Activated CD8-positive, alpha-beta T cell treated with anti-CD3 and anti-CD28 coated beads for 36 hours (primary cell): Measurements from ENCODE around the gene INPP5A. TPM values are rescaled to one million over a fixed set of nuclear protein-coding genes. Genes with fewer than 3 reads are reported as not detected.

Source experiments
- ATAC-seq: fragments of 200-7000 bp; cut with Tn5 transposase; one replicate; pipeline ENCODE4 v1.10.0; 2021; ENCODE audit warnings: mild to moderate bottlenecking, moderate library complexity
- CTCF ChIA-PET: fragments of 350-600 bp; sonication (Branson Sonifier 250); formaldehyde crosslinking; loops from one replicate; lab custom pipeline; 2021; ENCODE audit warnings: antibody characterized with exemption; lab: Charles Lee
- POLR2A ChIA-PET: fragments of 350-600 bp; sonication (Branson Sonifier 250); formaldehyde crosslinking; loops from one replicate; lab custom pipeline; 2021; ENCODE audit warnings: antibody characterized with exemption; lab: Charles Lee
- DNase-seq: peaks from one replicate; pipeline ENCODE4 v3.0.0-alpha.2; 2020
- H3K27ac Mint-ChIP-seq: one replicate; pipeline ENCODE4 v1.8.0; 2021; ENCODE audit warnings: mild to moderate bottlenecking, mixed read lengths
- H3K27me3 Mint-ChIP-seq: one replicate; pipeline ENCODE4 v1.8.0; 2021; ENCODE audit warnings: mixed read lengths
- H3K36me3 Mint-ChIP-seq: one replicate; pipeline ENCODE4 v1.8.0; 2021; ENCODE audit warnings: low read depth, mixed read lengths
- H3K4me1 Mint-ChIP-seq: one replicate; pipeline ENCODE4 v1.8.0; 2021; ENCODE audit warnings: low read depth, mixed read lengths
- H3K4me3 Mint-ChIP-seq: one replicate; pipeline ENCODE4 v1.8.0; 2021; ENCODE audit warnings: mild to moderate bottlenecking, moderate library complexity, mixed read lengths
- H3K9me3 Mint-ChIP-seq: one replicate; pipeline ENCODE4 v1.8.0; 2021; ENCODE audit warnings: mixed read lengths
- intact Hi-C: fragments of 100-400 bp; cut with micrococcal nuclease; formaldehyde crosslinking; loops from one replicate; pipeline ENCODE4 v1.10.0; 2022
- total RNA-seq, 2 experiments: library from RNA; stranded (reverse); gene quantifications; one replicate each; pipeline ENCODE4 v1.2.3, GENCODE V29; 2021
- TF ChIP-seq, protein P1 (sequence below): fragments of 200-600 bp; IDR thresholded peaks from one replicate; pipeline ENCODE4 v1.8.0; 2022; ENCODE audit warnings: antibody characterized with exemption, mild to moderate bottlenecking

INPP5A gene
- total RNA-seq, 2 experiments from 2014 or later: 9.6 to 10.4 TPM

DNA sequence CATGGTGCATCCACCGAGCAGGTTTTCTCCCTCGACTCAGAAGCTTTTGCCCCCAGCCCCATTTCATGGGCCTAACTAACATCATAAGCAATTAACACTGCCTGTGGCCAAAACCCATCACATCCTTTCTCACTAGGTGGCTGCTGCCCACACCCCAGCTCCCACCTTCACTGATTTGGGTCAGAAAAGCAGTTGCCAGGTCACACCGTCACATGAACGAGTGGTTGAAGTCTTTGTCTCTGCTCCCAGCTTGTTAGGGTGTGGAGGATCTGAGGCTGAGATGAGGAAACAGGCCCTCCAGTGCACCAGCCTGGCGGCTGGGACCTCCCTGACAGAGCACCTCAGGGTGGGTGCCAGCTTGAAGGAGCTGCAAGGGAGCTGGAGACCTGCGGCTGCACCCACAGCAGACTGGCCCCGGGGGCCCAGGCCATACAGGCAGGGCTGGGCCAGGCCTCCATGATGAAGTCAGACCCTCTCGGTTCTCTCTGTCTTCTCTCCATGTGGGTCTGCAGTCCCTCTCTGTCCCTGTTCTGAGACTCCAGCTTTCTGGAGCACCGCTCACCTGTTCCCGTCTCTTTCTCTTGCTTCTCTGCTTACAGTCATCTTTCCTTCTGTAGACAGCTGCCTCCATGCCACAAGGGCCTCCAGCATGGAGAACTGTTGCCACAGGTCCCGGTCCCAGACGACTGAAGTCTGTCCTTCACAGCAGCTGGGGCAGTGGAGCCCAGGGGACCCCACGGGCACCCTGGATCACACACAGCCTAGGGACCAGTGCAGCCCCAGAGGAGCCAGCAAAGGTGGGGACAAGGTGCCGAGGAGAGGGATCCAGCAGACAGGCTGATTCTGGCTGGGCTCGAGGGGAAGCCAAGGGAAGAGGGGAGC lies 13.8 kb upstream of the INPP5A start:
- Mint-ChIP-seq H3K36me3 (no peaks in the 10 kb centered on the region), H3K4me3 (no peak overlapping the region), H3K4me1 (no peaks in the 10 kb centered on the region), H3K9me3 (peaks cover 4% of the 10 kb centered on the region), H3K27ac (no peak overlapping the region), H3K27me3 (peaks cover 7% of the 10 kb centered on the region)
- ATAC-seq (no peak), DNase-seq (no peak)
- intact Hi-C loops: no loop called here
- ChIA-PET CTCF (no interaction called here), POLR2A (interaction anchor here (1.2 kb wide), 1 partner anchor 13 kb away, joined by 3 read pairs; no protein-coding TSS in a partner anchor)
- TF ChIP-seq, protein P1, sequence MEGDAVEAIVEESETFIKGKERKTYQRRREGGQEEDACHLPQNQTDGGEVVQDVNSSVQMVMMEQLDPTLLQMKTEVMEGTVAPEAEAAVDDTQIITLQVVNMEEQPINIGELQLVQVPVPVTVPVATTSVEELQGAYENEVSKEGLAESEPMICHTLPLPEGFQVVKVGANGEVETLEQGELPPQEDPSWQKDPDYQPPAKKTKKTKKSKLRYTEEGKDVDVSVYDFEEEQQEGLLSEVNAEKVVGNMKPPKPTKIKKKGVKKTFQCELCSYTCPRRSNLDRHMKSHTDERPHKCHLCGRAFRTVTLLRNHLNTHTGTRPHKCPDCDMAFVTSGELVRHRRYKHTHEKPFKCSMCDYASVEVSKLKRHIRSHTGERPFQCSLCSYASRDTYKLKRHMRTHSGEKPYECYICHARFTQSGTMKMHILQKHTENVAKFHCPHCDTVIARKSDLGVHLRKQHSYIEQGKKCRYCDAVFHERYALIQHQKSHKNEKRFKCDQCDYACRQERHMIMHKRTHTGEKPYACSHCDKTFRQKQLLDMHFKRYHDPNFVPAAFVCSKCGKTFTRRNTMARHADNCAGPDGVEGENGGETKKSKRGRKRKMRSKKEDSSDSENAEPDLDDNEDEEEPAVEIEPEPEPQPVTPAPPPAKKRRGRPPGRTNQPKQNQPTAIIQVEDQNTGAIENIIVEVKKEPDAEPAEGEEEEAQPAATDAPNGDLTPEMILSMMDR: no peak

DNA sequence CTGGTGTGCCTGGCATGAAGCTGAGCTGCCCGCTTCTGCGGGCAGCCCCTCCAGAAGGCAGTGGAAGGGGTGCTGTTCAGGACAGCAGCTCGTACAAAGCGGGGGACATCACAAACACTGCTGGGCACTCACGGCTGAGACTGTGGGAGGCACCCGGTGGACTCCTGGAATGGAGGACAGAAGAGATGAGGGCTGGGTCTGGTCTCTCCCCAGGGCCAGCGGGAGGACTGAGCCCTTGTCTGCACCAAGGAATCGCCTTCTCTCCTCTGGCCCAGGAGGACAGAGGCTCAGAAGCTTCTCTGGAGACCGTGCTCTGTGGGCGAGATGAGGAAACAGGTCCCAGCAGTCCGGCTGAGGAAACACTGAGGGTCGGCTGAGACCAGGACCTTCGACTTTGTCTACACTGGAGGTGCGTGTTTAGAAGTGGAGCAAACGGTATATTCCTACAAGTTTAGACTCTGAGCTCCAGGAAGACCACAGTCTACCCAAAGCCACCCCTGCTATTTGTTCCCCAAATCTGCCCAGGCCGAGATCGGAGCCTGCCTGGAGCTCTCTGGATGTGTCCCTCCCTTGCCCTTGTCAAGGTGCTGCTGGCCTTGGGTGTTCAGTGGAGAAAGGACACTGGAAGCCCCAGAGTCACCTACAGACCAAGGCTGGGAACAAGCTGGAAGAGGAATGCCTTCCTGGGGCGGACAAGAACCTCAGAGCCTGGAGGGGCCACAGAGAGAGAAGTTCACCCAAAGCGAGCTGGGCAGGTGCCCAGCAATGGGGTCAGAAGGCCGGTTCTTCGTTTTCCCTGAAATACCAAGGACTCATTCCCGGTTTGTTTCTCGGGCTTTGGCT lies 12.9 kb upstream of the INPP5A start:
- Mint-ChIP-seq H3K4me1 (no peaks in the 10 kb centered on the region), H3K27me3 (peaks cover 9% of the 10 kb centered on the region), H3K9me3 (peaks cover 6% of the 10 kb centered on the region), H3K4me3 (no peak overlapping the region), H3K27ac (no peak overlapping the region), H3K36me3 (no peaks in the 10 kb centered on the region)
- no peak for DNase-seq
- TF ChIP-seq, protein P1: no peak
- ChIA-PET CTCF (no interaction called here), POLR2A (interaction anchor here (1.2 kb wide), 1 partner anchor 12 kb away, joined by 3 read pairs; no protein-coding TSS in a partner anchor)
- intact Hi-C loops: no loop called here
- ATAC-seq: no peak

DNA sequence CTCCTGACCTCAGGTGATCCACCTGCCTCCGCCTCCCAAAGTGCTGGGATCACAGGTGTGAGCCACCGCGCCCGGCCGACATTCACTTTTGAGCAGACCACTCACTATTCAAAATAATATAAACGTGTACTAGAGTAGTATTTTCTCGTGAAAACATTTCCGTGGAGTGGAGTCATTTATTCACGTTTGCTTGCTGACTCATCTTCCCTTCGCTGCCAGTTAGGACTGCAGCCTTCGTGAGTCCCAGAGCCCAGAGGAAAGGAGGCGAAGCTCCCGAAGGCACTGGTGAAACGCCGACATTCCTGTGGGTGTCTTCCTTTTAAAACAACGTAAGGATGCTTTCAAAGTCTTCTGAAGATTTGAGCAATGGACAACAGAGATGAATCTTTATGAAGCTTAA lies 10.9 kb upstream of the INPP5A start:
- no peak for ATAC-seq
- TF ChIP-seq, protein P1: no peak
- no peaks in the 10 kb centered on the region for H3K4me1 Mint-ChIP-seq
- H3K4me3 Mint-ChIP-seq: no peak overlapping the region
- peaks cover 10% of the 10 kb centered on the region for H3K9me3 Mint-ChIP-seq
- peaks cover 12% of the 10 kb centered on the region for H3K27me3 Mint-ChIP-seq
- H3K36me3 Mint-ChIP-seq: no peaks in the 10 kb centered on the region
- H3K27ac Mint-ChIP-seq: no peak overlapping the region
- DNase-seq: no peak
- intact Hi-C loops: no loop called here
- POLR2A ChIA-PET: no interaction called here
- CTCF ChIA-PET: no interaction called here

DNA sequence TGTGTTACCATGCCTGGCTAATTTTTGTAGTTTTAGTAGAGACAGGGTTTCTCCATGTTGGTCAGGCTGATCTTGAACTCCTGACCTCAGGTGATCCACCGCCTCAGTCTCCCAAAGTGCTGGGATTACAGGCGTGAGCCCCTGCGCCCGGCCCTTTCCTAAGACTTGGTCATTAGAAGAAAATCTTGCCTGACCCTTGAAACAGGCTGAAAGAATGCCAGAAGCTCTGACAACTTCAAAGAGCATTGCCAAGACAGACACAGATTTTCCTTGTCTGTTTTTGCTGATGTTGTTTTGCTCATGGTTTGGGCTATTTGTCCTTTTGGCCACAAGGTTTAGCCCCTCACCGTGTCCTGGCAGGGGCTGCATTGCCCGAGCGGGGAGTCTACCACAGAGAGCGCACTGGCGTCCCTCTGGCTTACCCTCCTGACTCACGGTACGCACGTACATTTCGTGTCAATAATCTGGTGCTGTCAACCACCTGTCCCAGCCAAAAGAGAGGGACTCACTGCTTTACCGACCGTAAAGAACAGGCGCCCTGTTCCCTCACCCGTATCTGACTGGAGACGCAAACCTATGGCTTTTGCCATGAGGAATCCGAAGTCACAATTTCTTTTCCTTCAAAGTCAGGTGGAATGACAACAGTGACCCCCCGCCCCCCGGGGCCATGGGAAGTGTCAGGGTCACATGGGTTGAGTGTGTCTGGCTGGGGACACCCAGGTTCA lies 10.1 kb upstream of the INPP5A start:
- Mint-ChIP-seq H3K36me3 (peaks cover 3% of the 10 kb centered on the region), H3K27me3 (peaks cover 12% of the 10 kb centered on the region), H3K9me3 (peaks cover 13% of the 10 kb centered on the region), H3K4me1 (no peaks in the 10 kb centered on the region), H3K27ac (no peak overlapping the region), H3K4me3 (no peak overlapping the region)
- POLR2A ChIA-PET: no interaction called here
- TF ChIP-seq, protein P1: no peak
- ATAC-seq (no peak), DNase-seq (no peak)
- intact Hi-C loops: no loop called here
- CTCF ChIA-PET: no interaction called here
